SK-MEL-5 (cell line): ENCODE results near the gene ACSM2B. TPM values are rescaled to one million over a fixed set of nuclear protein-coding genes. Genes with fewer than 3 reads are reported as not detected.
"Not testable (repeated sequence)": the region's sequence is repeated elsewhere in the genome, so short reads cannot be mapped to it uniquely, and the experiment has no call there.

Experiments
- DNase-seq: peaks from one replicate; pipeline ENCODE4 v3.0.0-alpha.2; 2016; ENCODE audit warnings: low read depth, low spot score
- in situ Hi-C: cut with HindIII; loops from 2 replicates; pipeline ENCODE4 v1.10.0; 2016; ENCODE audit warnings: low sequenced_read_pairs, high pct_unique_total_duplicates, low pct_unique_long_range_greater_than_20kb
- polyA plus RNA-seq, 2 experiments: library from polyadenylated mRNA; depleted of rRNA; stranded (reverse); fragments of >200 nt; gene quantifications; 2 replicates each; pipeline ENCODE4 v1.2.3, GENCODE V29; 2015
- total RNA-seq: library from RNA; depleted of rRNA; stranded (reverse); fragments of >200 nt; shearing (Covaris generic); gene quantifications from 2 replicates; pipeline ENCODE4 v1.2.3, GENCODE V29; 2014; rRNA removed

The ACSM2B gene
- total RNA-seq: not detected in 2 replicates
- not detected in 2 replicates for polyA plus RNA-seq (2015; cell fraction: cytosol; rRNA removed)
- not detected in 2 replicates for polyA plus RNA-seq (2015; cell fraction: nucleus; rRNA removed)

- DNase-seq, in situ Hi-C loops: not testable (repeated sequence)
These were observed at the start of gene ACSM2B for GRCh38 chr16:20576145-20576544. ACSM2B (minus strand) TSS chr16:20576367; CDS start chr16:20564845, 11,522 bp downstream.

- in situ Hi-C loops: no loop called here
- DNase-seq: no peak
These were observed 49.0 kb upstream of the ACSM2B start for GRCh38 chr16:20624882-20625807.

- DNase-seq: no peak
- in situ Hi-C loops: no loop called here
These were observed 48.0 kb upstream of the ACSM2B start for GRCh38 chr16:20624205-20624604.

- in situ Hi-C loops: no loop called here
- DNase-seq: no peak
These were observed 46.3 kb upstream of the ACSM2B start for GRCh38 chr16:20622498-20622870.

- DNase-seq: no peak
- in situ Hi-C loops: no loop called here
These were observed 45.2 kb upstream of the ACSM2B start for GRCh38 chr16:20621406-20621805.

- no peak for DNase-seq
- in situ Hi-C loops: no loop called here
These were observed 44.6 kb upstream of the ACSM2B start for GRCh38 chr16:20620770-20621169.

- DNase-seq: no peak
- in situ Hi-C loops: no loop called here
These were observed 43.8 kb upstream of the ACSM2B start for GRCh38 chr16:20620003-20620402.

- in situ Hi-C loops: no loop called here
- no peak for DNase-seq
These were observed 41.1 kb upstream of the ACSM2B start for GRCh38 chr16:20617271-20617670.

- in situ Hi-C loops: no loop called here
- no peak for DNase-seq
These were observed 38.3 kb upstream of the ACSM2B start for GRCh38 chr16:20614186-20615141.

GRCh38 chr16:20613481-20614185, 37.5 kb upstream of the ACSM2B start:
- no peak for DNase-seq
- in situ Hi-C loops: no loop called here

GRCh38 chr16:20612551-20613480, 36.6 kb upstream of the ACSM2B start:
- in situ Hi-C loops: no loop called here
- no peak for DNase-seq

GRCh38 chr16:20611975-20612481, 35.9 kb upstream of the ACSM2B start:
- DNase-seq: no peak
- in situ Hi-C loops: no loop called here

- in situ Hi-C loops: no loop called here
- no peak for DNase-seq
These were observed 35.3 kb upstream of the ACSM2B start for GRCh38 chr16:20611350-20611902.

GRCh38 chr16:20610892-20611349, 34.8 kb upstream of the ACSM2B start:
- in situ Hi-C loops: no loop called here
- no peak for DNase-seq

GRCh38 chr16:20610211-20610891, 34.2 kb upstream of the ACSM2B start:
- no peak for DNase-seq
- in situ Hi-C loops: no loop called here
